ENCODE results near the gene YARS1. TPM values are rescaled to one million over a fixed set of nuclear protein-coding genes. Genes with fewer than 3 reads are reported as not detected.

Gene YARS1
- total RNA-seq, 4 donors from 2014 or later, result 23.9 to 54.5 (median 33.8) TPM

- intact Hi-C loops (cut with DNase I; ENCODE audit: low total_unique reads), result no loop called here
- TF ChIP-seq POLR2AphosphoS5 (IDR thresholded peaks at IDR 0.05), result no peak
- no peak for TF ChIP-seq POLR2A (IDR thresholded peaks at IDR 0.05)
- TF ChIP-seq, protein P1, sequence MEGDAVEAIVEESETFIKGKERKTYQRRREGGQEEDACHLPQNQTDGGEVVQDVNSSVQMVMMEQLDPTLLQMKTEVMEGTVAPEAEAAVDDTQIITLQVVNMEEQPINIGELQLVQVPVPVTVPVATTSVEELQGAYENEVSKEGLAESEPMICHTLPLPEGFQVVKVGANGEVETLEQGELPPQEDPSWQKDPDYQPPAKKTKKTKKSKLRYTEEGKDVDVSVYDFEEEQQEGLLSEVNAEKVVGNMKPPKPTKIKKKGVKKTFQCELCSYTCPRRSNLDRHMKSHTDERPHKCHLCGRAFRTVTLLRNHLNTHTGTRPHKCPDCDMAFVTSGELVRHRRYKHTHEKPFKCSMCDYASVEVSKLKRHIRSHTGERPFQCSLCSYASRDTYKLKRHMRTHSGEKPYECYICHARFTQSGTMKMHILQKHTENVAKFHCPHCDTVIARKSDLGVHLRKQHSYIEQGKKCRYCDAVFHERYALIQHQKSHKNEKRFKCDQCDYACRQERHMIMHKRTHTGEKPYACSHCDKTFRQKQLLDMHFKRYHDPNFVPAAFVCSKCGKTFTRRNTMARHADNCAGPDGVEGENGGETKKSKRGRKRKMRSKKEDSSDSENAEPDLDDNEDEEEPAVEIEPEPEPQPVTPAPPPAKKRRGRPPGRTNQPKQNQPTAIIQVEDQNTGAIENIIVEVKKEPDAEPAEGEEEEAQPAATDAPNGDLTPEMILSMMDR (IDR thresholded peaks at IDR 0.05), result no peak
- TF ChIP-seq EP300 (IDR thresholded peaks at IDR 0.05; ENCODE audit: low read depth), result no peak
Observed at GRCh38 chr1:32825181-32825580, 8.0 kb upstream of the YARS1 start.

GRCh38 chr1:32818804-32819541 is 1.8 kb upstream of the YARS1 start:
- H3K27me3 ChIP-seq, result no peaks in the 10 kb centered on the region

More at GRCh38 chr1:32825181-32825580, 8.0 kb upstream of the YARS1 start:
- Histone ChIP-seq H3K27me3 (no peaks in the 10 kb centered on the region), H3K36me3 (peaks cover 0 to 46% (median 15%) of the 10 kb centered on the region in 4 donors), H3K27ac (no peak overlapping the region), H3K4me1 (peaks cover 0 to 3% (median 0%) of the 10 kb centered on the region in 4 donors), H3K4me3 (no peak overlapping the region), H3K9me3 (no peaks in the 10 kb centered on the region)
- in situ Hi-C loops (cut with MboI; ENCODE audit: low pct_ligation_motif_present in 1 of 4, low pct_unique_long_range_greater_than_20kb in 1 of 4, low sequenced_read_pairs in 3 of 4), result no loop called here
- DNase-seq, result no peak
- 88 to 91% methylated on average over 3 of the region's 3 CpGs for WGBS, 2 donors (ENCODE audit: low coverage in 1 of 2)

DNA sequence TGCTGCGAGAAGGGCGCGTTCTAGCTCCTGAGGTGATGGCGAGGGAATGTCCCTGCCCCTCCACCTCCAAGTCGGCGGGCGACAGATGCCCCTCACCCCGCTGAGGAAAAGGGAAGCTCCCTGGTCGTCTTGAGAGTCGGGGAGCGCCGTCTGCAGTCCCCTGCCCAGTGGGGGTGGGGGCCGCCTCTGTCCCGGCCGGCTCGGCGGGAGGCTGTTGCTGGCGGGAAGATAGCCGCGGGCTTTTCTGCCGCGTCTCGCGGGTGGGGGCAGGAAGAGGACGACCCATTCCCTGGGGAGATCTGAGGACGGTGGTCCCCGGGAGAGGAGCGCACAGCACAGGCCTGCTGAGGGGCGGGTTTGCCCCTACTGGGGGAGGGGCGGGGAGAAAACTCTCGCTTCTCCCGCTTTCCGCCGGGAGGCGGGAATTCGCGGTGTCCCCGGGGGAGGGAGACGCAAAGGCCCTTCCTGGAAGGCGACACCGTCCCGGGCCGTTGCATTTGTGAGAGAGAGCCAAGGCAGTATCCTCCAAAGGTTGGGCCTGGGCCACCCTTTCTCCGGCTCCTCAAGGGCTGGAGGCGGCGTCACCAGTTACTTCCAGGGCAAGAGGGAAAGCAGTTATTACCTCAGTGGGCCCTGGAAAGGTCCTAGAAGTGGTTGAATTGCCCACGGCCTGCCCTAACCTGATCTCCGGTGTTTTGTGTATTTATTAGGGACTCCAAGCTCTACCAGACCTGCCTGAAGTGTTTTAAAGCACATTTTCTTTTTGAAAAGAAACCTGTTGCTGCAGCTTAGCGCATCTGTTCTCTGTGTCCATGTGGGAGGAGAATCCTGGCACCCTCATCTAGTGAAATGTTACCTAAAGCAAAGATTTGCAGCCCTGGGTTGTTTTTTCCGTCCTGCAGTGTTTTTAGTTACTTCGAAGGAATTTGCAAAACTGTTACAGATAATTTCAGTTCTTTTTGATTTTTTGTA is 943 bp upstream of the YARS1 start:
- H3K36me3 ChIP-seq, result no peaks in the 10 kb centered on the region
- peak overlapping the region; percentile 96 to 98 (median 97) for H3K27ac ChIP-seq
- 1 to 3% methylated on average over 5 to 28 of the region's 51 CpGs for WGBS, 2 donors (ENCODE audit: low coverage in 1 of 2)
- intact Hi-C loops (cut with DNase I; ENCODE audit: low total_unique reads), result no loop called here
- peaks cover 9 to 47% (median 28%) of the 10 kb centered on the region in 4 donors for H3K4me1 ChIP-seq
- peak; percentile 77 for DNase-seq
- no peak for TF ChIP-seq POLR2A (IDR thresholded peaks at IDR 0.05)
- TF ChIP-seq POLR2AphosphoS5 (IDR thresholded peaks at IDR 0.05), result peak; percentile 27 to 64 (median 40)
- H3K4me3 ChIP-seq, result peak overlapping the region; percentile 72 to 91 (median 73)
- H3K9me3 ChIP-seq, result no peaks in the 10 kb centered on the region
- in situ Hi-C loops (cut with MboI; ENCODE audit: low pct_ligation_motif_present in 1 of 4, low pct_unique_long_range_greater_than_20kb in 1 of 4, low sequenced_read_pairs in 3 of 4), result no loop called here
- no peaks in the 10 kb centered on the region for H3K27me3 ChIP-seq

More at GRCh38 chr1:32818804-32819541, 1.8 kb upstream of the YARS1 start:
- no peaks in the 10 kb centered on the region for H3K36me3 ChIP-seq
- TF ChIP-seq POLR2AphosphoS5 (IDR thresholded peaks at IDR 0.05), result peak in 2 of 3 donors; percentile 6 to 34
- TF ChIP-seq, protein P1 (IDR thresholded peaks at IDR 0.05), result no peak
- TF ChIP-seq POLR2A (IDR thresholded peaks at IDR 0.05), result no peak
- no peak for TF ChIP-seq EP300 (IDR thresholded peaks at IDR 0.05; ENCODE audit: low read depth)
- peak; percentile 43 for DNase-seq
- peaks cover 9 to 44% (median 28%) of the 10 kb centered on the region in 4 donors for H3K4me1 ChIP-seq
- H3K4me3 ChIP-seq, result peak overlapping the region in 3 of 4 donors; percentile 72 to 91 (median 74)
- 40 to 54% methylated on average over 3 to 11 of the region's 11 CpGs for WGBS, 2 donors (ENCODE audit: low coverage in 1 of 2)
- in situ Hi-C loops (cut with MboI; ENCODE audit: low pct_ligation_motif_present in 1 of 4, low pct_unique_long_range_greater_than_20kb in 1 of 4, low sequenced_read_pairs in 3 of 4), result no loop called here
- peak overlapping the region; percentile 96 to 98 (median 97) for H3K27ac ChIP-seq
- intact Hi-C loops (cut with DNase I; ENCODE audit: low total_unique reads), result no loop called here
- no peaks in the 10 kb centered on the region for H3K9me3 ChIP-seq

DNA sequence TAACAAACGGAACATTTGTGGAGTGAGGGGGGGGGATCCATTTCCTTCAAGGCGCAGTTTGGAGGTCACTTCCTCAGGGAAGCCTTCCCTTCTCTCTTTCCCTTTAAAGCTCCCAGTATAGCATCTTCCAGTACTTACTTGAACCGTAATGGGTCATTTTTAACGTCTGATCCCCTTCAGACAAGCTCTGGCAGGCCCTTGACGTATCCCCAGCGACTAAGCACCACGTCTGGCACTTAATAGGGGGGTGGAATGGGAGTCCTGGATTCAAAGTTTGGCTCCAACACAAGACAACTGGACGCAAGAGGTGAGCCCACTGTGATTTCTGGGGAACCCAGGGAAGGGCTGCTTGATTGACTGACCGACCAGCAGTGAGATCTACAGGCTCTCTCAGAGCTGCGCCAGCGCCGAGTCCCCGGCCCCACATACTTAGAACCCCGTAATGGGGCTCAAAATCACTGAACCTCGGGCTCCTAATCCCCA is 441 bp downstream of the YARS1 start:
- Histone ChIP-seq H3K27me3 (no peaks in the 10 kb centered on the region), H3K4me3 (peak overlapping the region; percentile 60 to 91 (median 73)), H3K9me3 (no peaks in the 10 kb centered on the region), H3K36me3 (no peaks in the 10 kb centered on the region), H3K27ac (peak overlapping the region; percentile 96 to 98 (median 97)), H3K4me1 (peaks cover 9 to 47% (median 28%) of the 10 kb centered on the region in 4 donors)
- TF ChIP-seq POLR2AphosphoS5 (IDR thresholded peaks at IDR 0.05) (no peak), POLR2A (IDR thresholded peaks at IDR 0.05) (no peak), EP300 (IDR thresholded peaks at IDR 0.05; ENCODE audit: low read depth) (no peak)
- TF ChIP-seq, protein P1 (IDR thresholded peaks at IDR 0.05), result no peak
- 0 to 1% methylated on average over 2 to 15 of the region's 15 CpGs for WGBS, 2 donors (ENCODE audit: low coverage in 1 of 2)
- DNase-seq, result peak; percentile 10
- intact Hi-C loops (cut with DNase I; ENCODE audit: low total_unique reads) (no loop called here), in situ Hi-C loops (cut with MboI; ENCODE audit: low pct_ligation_motif_present in 1 of 4, low pct_unique_long_range_greater_than_20kb in 1 of 4, low sequenced_read_pairs in 3 of 4) (no loop called here)

Measured in transverse colon (tissue), 4 donors.